ENCODE measurements around the gene SLC13A5. TPM values are rescaled to one million over a fixed set of nuclear protein-coding genes. Genes with fewer than 3 reads are reported as not detected.
A peak's percentile ranks its signal among the peaks of the same experiment; 100 is the strongest.

The SLC13A5 gene
- polyA plus RNA-seq, 1 of the 3 experiments (the other 2 are of a cell fraction), result not detected

DNA sequence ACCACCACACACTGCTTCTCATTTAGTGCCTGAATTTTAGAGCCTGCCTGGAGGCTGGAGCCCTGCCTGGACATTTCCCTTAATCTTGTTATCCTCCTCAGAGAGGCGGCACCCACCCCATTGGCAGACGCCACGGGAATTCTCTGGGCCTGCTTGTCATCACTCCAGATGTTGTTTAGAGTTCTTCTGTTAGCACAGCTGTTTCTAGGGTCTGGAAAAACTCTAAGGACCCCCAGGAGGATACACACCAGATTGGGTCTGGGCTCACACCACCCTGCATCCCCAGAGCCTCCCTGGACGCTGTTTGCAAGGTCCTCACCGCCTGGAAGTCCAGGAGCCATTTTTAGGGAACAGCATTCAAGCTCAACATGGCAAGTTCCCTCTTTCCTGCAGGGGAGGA lies 42.1 kb upstream of the SLC13A5 start:
- Histone ChIP-seq H3K79me2 (ENCODE audit: insufficient read depth) (no peaks in the 10 kb centered on the region), H3K9ac (no peak overlapping the region), H3F3A (replicated peaks; ENCODE audit: insufficient read depth) (peaks cover 12% of the 10 kb centered on the region), H3K36me3 (replicated peaks in 1 of 2; ENCODE audit: control insufficient read depth in 1 of 2, insufficient read depth in 2 of 2, low read length in 1 of 2) (no peaks in the 10 kb centered on the region), H3K27me3 (ENCODE audit: insufficient read depth) (no peaks in the 10 kb centered on the region), H2AFZ (ENCODE audit: low read depth) (no peak overlapping the region), H3K9me2 (no peaks in the 10 kb centered on the region), H3K9me3 (no peaks in the 10 kb centered on the region), H3K27ac (ENCODE audit: low read depth in 2 of 2, low read length in 1 of 2) (no peak overlapping the region), H3K4me1 (ENCODE audit: control insufficient read depth in 1 of 2, insufficient read depth in 2 of 2, low read depth in 1 of 2, low read length in 1 of 2) (peaks cover 4 to 13% of the 10 kb centered on the region in 2 experiments; a peak in 3 of 4 replicates), H3K4me3 (ENCODE audit: low read depth in 2 of 2, low read length in 1 of 2) (no peak overlapping the region), H4K20me1 (ENCODE audit: insufficient read depth) (no peaks in the 10 kb centered on the region), H3K4me2 (no peak overlapping the region)
- TF ChIP-seq ELF1 (IDR thresholded peaks at IDR 0.05), result no peak
- no peak for TF ChIP-seq RFX5 (IDR thresholded peaks at IDR 0.05; ENCODE audit: low read length)
- TF ChIP-seq EZH2phosphoT487 (IDR thresholded peaks at IDR 0.05; ENCODE audit: borderline replicate concordance, low read depth), result no peak
- no peak for TF ChIP-seq FOSL2 (IDR thresholded peaks at IDR 0.05; ENCODE audit: borderline replicate concordance, low read depth)
- TF ChIP-seq MXI1 (IDR thresholded peaks at IDR 0.05; ENCODE audit: low read depth, low read length), result no peak
- TF ChIP-seq, protein P1, sequence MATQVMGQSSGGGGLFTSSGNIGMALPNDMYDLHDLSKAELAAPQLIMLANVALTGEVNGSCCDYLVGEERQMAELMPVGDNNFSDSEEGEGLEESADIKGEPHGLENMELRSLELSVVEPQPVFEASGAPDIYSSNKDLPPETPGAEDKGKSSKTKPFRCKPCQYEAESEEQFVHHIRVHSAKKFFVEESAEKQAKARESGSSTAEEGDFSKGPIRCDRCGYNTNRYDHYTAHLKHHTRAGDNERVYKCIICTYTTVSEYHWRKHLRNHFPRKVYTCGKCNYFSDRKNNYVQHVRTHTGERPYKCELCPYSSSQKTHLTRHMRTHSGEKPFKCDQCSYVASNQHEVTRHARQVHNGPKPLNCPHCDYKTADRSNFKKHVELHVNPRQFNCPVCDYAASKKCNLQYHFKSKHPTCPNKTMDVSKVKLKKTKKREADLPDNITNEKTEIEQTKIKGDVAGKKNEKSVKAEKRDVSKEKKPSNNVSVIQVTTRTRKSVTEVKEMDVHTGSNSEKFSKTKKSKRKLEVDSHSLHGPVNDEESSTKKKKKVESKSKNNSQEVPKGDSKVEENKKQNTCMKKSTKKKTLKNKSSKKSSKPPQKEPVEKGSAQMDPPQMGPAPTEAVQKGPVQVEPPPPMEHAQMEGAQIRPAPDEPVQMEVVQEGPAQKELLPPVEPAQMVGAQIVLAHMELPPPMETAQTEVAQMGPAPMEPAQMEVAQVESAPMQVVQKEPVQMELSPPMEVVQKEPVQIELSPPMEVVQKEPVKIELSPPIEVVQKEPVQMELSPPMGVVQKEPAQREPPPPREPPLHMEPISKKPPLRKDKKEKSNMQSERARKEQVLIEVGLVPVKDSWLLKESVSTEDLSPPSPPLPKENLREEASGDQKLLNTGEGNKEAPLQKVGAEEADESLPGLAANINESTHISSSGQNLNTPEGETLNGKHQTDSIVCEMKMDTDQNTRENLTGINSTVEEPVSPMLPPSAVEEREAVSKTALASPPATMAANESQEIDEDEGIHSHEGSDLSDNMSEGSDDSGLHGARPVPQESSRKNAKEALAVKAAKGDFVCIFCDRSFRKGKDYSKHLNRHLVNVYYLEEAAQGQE (IDR thresholded peaks at IDR 0.05; ENCODE audit: low read depth, low read length), result no peak
- TF ChIP-seq JUND (IDR thresholded peaks at IDR 0.05), result no peak
- TF ChIP-seq RAD21 (IDR thresholded peaks at IDR 0.05; ENCODE audit: low read length), result no peak
- TF ChIP-seq, protein P2, sequence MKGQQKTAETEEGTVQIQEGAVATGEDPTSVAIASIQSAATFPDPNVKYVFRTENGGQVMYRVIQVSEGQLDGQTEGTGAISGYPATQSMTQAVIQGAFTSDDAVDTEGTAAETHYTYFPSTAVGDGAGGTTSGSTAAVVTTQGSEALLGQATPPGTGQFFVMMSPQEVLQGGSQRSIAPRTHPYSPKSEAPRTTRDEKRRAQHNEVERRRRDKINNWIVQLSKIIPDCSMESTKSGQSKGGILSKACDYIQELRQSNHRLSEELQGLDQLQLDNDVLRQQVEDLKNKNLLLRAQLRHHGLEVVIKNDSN (IDR thresholded peaks at IDR 0.05; ENCODE audit: borderline replicate concordance, low read depth), result no peak
- TF ChIP-seq, protein P3, sequence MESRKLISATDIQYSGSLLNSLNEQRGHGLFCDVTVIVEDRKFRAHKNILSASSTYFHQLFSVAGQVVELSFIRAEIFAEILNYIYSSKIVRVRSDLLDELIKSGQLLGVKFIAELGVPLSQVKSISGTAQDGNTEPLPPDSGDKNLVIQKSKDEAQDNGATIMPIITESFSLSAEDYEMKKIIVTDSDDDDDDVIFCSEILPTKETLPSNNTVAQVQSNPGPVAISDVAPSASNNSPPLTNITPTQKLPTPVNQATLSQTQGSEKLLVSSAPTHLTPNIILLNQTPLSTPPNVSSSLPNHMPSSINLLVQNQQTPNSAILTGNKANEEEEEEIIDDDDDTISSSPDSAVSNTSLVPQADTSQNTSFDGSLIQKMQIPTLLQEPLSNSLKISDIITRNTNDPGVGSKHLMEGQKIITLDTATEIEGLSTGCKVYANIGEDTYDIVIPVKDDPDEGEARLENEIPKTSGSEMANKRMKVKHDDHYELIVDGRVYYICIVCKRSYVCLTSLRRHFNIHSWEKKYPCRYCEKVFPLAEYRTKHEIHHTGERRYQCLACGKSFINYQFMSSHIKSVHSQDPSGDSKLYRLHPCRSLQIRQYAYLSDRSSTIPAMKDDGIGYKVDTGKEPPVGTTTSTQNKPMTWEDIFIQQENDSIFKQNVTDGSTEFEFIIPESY (IDR thresholded peaks at IDR 0.05; ENCODE audit: borderline replicate concordance, low read depth), result no peak
- TF ChIP-seq, protein P4, sequence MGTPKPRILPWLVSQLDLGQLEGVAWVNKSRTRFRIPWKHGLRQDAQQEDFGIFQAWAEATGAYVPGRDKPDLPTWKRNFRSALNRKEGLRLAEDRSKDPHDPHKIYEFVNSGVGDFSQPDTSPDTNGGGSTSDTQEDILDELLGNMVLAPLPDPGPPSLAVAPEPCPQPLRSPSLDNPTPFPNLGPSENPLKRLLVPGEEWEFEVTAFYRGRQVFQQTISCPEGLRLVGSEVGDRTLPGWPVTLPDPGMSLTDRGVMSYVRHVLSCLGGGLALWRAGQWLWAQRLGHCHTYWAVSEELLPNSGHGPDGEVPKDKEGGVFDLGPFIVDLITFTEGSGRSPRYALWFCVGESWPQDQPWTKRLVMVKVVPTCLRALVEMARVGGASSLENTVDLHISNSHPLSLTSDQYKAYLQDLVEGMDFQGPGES (IDR thresholded peaks at IDR 0.05; ENCODE audit: low read depth, low read length), result no peak
- no peak for TF ChIP-seq MEF2A (IDR thresholded peaks at IDR 0.05; ENCODE audit: borderline replicate concordance, low read depth)
- no peak for TF ChIP-seq GABPA (IDR thresholded peaks at IDR 0.05; ENCODE audit: low read depth)
- no peak for TF ChIP-seq SMC3 (IDR thresholded peaks at IDR 0.05; ENCODE audit: low read depth, low read length)
- no peak for TF ChIP-seq RXRA (IDR thresholded peaks at IDR 0.05; ENCODE audit: borderline replicate concordance, low read depth)
- TF ChIP-seq TCF12 (IDR thresholded peaks at IDR 0.05), result no peak
- TF ChIP-seq POLR2AphosphoS5 (IDR thresholded peaks at IDR 0.05; ENCODE audit: low read depth, low read length), result no peak
- POLR2A ChIA-PET, result no interaction called here
- CTCF ChIA-PET, result no interaction called here
- DNase-seq, result peak; percentile 36
- WGBS (ENCODE audit: low lambda C conversion rate), result 65% methylated on average over 5 of the region's 5 CpGs

Data from SK-N-SH (cell line).